Measurements from ENCODE around the gene MRPS15.
A peak's percentile ranks its signal among the peaks of the same experiment; 100 is the strongest.
"Not testable (repeated sequence)": the region's sequence is repeated elsewhere in the genome, so short reads cannot be mapped to it uniquely, and the experiment has no call there.

Gene MRPS15

DNA sequence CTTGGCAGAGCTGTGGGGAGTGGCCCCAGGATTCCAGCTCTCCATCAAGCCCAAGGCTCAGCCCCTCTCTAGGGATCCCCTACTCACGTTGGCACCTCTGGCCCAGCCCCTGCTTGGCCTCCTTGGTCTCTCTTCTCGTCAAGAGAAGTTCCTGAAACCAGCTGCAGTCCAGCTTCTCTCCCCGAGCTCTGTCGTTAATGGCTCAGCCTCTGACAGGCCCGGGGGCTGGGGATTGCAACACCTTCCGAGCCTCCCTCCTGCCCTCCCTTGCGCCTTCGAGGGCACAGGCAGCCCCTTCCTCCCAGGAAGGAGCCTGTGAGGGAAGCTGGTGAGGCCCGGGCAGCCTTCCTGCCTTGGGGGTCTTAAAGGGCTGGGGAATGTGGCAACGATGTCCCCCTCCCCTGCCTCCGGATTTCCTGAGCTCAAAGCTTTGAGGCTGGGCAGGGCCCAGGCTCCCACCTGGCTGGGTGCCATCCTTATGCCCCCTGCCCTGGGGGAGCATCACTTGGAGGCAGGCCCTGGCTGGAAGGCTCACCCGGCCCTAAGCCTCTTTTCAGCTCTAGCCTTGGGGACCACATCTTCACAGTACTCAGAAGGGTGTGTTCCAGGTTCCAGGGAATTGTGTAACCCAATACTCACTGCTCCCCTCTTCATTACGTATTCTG, 18.7 kb upstream of the MRPS15 start, which contains the start of gene CSF3R:
TSS of gene CSF3R (minus strand) at position 190 of the 665 bp plus-strand sequence. CDS start 3,417 bp downstream, outside the sequence.
- peak; percentile 78 to 81 for DNase-seq

DNA sequence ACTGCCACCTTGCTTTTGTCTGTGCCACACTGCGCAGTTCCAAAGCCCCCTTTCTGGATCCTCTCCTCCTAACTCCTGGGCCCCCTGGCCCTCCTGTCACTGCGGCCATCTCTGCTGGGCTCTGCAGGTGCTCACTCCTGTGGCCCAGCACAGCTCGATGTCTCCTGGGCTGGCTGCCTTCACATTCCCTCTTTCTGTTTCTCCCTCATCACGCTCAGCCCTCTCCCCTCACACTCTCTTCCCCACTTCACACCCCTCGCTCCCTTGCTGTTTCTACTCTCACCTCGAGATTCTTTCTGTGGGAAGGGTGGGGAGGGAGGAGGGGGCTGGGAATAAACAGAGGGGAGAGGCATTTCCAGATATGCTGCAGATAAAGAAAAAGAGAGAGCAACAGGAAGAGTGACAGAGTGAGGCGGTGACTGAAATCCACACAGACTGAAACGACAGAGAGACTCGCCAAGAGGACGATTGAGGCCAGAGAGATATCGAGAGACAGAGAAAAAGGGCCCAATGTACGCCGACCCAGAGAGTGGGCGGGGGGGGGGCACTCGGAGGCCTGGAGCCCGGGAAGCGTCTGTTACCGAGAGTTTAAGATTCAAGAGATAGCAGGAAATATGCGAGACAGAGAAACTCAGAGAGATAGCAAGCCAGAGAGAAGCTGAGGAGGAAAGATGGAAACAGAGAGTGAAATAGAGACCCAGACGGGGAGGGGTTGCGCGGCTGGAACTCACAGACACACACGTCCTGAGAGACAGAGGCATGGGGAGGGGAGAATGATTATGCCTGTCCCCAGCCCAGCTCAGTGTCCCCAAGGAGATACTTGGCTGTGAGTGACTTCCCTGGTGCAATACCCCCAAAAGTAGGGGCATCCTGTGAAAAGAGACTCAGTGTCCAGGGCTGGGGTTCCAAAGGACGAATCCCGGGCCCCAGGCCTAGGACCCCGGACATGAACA, 17.9 kb upstream of the MRPS15 start:
- DNase-seq, result no peak

DNA sequence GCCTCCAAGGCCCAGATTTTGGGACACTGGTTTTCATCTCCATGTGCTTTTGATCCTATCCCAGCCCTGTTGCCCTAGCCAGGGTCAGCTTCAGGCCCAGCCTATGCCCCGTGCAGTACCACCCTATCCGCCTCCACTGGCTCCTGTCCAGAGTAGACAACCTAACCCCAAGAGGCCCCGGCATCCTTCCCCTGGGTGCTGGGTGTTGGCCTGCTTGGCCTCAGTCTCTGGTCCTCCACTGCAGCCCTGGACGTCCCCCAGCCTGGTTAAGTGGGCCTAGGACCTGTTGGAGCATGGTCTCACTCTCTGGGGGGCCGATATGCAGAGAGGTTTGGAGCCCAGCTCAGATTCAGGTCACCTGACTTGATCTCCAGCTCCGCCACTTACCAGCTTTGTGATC, 16.9 kb upstream of the MRPS15 start:
- no peak for DNase-seq

DNA sequence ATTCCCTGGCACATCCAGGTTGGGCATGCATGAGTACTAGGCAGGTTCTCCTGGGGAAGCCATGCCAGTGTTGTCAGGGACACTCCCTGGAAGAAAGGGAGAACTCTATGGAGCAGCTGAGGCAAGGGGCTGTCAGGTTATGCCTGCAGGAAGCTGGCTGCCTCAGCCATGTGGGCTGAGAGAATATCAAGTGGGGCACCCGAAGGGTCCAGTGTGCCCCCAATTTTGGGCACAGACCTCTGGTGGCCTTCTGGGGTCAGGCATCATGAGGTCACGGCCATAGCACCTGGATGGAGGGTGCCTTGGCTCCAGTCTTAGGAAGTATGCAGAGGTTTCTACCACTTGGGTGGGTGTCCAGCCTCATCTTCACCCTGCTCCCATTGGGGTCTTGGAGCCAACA, 16.0 kb upstream of the MRPS15 start:
- no peak for DNase-seq

DNA sequence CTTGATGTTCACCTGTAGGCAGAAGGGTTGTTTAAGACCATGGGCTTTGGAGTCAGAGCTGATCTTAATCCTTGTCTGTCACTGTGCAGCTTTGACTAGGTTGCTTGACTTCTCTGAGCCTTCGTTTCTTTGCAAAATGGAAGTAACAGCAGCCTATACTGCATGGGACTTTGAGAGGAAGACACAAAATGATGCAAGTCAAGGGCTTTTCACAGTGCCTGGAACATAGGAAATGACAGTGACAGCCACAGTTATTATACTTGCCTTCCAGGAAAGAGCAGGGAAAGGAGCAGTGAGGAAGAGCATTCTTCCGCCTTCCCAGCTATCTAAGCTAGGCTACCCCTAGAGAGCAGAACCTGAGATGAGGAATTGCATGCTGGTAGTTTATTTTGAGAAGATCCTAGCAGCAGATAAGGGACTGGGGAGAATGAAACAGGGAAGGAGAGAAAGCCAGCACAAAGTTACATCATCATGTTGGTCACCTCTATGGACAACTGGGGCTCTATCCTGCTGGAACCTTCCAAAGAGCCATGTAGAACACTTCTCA, 15.4 kb upstream of the MRPS15 start:
- peak in 1 of 2 experiments; percentile 13 for DNase-seq

DNA sequence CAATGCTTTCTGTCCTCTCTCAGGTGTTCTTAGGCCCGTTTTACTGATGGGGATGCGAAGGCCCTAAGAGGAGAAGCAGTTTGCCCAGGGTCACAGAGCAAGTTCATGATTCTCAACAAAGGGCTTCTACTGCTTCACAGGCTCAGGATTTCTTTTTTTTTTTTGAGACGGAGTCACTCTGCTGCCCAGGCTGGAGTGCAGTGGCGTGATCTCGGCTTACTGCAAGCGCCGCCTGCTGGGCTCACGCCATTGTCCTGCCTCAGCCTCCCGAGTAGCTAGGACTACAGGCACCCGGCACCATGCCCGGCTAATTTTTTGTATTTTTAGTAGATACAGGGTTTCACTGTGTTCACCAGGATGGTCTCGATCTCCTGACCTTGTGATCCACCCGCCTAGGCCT, 13.4 kb upstream of the MRPS15 start:
- not testable (repeated sequence) for DNase-seq

DNA sequence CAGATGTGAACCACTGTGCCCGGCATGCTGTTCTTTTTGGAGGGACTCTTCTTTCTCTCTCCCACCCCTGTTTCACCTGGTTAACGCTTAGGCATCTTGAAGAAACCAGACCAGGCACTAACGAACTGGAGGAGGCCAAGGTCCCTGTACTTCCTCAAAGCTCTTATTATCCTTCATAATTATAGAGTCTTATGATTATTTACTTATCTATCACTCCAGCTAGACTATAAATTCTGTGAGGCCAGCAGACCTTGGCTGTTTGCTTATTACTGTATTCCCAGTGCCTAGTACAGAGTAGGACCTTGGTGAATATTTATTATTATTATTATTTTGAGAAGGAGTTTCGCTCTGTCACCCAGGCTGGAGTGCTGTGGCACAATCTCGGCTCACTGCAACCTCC, 12.8 kb upstream of the MRPS15 start:
- DNase-seq, result no peak

DNA sequence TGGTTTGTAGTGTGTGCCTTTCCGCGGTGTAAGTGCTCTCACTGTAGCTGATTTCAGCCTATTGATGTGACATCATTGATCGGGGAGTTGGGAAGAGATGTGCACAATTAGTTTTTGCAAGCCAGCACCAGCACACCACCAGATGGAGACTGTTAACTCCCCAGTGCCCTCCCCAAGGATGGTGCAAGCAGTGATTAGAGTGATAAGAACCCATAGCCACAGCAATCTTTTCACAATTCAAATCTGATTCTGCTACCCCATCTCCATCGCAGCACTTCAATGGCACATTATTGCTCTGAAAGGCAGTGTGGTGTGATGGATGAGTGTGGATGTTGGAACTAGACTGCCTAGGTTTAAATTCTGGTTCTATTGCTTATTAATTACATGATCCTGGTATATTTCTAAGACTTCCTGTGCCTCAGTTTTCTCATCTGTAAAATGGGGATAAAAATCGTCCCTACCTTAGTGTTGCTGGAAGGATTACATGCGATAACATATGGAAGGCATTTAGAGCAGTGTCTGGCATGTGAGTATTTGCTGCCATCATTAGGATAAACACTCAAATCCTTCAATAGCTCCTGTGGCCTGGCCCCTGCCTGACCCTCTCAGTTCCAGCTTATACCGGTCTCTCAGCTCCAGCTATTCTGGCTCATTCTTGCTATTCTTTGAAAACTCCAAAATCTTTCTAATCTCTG, 11.9 kb upstream of the MRPS15 start:
- no peak for DNase-seq

DNA sequence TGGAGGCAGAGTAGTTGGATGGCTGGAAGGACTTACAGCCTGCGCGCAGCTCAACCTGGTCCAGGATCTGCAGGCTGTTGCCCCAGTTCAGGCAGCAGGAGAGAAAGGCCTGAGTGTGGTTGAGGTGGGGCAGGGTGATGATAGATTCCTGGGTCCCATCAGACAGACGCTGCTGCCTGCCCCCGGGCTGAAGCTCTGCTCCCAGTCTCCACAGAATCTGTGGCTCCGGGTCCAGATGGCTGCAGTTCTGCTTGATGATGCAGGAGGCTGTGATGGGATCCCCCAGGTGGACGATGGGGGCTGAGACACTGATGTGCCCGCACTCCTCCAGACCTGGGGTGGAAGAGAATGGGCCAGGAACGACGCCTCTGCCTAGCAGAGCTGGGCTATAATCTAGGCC, 11.2 kb upstream of the MRPS15 start:
- no peak for DNase-seq

DNA sequence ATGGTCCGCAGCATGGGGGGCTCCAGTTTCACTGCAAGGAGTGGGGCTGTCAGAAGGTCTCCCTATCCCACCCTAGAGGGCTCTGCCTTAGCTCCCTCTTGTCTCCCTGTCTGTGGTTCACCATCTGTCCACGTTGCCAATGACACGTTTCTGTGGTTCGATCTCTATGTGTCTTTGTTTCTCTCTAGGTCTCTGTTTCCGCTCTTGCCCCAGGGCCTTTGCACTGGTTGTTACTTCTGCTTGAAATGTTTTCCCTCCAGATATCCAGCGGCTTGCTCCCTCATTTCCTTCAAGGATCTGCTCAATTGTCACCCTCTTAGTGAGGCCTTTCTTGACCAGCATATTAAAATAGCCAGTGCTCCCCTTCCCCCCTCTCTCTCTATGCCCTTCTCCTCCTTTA, 8.5 kb upstream of the MRPS15 start:
- DNase-seq, result no peak

DNA sequence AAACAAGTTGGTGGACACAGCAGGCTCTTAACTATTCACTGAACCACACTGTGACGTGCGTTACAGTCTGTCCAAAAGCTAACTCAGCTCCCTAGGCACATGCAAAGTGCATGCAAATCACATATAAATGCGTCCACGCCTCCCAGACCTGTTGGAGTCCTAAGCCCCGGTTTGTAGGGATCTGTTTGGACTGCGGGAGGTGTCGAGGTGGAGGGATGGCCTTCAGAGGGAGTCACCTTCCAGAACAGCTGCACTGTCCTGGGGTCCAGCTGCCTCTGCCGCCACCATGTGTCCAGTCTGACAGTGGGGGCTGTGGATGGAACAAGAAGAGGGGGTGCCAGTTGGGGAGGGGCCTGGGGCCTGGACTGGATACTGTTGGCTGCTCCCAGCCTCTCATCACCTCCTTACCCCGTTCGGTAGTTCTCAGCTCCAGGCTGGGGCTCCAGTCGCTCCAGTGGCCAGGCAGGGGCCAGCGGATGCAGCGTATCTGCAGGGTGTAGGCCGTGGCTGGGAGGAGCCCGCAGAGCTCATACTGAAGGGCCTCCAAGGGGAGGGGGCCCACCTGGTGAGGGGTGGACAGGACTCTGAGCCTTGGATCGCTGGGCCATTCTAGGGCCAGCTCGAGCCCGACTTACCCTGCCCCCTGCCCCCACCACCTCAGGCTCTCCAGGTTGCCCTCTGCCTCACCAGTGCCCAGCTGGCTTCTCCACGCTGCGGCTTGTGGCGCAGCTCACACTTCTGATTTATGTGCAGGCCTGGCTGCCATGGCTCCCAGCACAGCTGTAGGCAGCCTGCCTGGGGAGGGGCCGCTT, 7.9 kb upstream of the MRPS15 start:
- DNase-seq, result no peak

DNA sequence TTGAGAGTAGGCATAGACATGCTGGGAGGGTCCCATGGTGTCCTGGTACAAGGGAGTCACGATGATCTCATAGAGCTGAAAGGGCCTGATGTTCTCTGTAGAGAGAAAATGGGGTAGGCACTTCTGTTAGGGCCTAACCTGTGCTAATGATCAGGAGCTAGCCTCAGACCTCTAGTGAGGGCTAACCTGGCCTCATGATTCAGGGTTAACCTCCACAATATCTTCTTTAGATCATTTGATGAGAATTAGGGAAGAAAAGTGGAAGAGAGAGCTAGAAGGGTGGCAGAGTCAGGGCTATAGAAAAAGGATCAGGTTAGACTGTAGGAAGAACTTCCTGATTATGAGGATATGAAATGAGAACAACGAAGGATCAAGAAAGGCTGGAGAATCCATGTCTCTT, 5.0 kb upstream of the MRPS15 start:
- no peak for DNase-seq

DNA sequence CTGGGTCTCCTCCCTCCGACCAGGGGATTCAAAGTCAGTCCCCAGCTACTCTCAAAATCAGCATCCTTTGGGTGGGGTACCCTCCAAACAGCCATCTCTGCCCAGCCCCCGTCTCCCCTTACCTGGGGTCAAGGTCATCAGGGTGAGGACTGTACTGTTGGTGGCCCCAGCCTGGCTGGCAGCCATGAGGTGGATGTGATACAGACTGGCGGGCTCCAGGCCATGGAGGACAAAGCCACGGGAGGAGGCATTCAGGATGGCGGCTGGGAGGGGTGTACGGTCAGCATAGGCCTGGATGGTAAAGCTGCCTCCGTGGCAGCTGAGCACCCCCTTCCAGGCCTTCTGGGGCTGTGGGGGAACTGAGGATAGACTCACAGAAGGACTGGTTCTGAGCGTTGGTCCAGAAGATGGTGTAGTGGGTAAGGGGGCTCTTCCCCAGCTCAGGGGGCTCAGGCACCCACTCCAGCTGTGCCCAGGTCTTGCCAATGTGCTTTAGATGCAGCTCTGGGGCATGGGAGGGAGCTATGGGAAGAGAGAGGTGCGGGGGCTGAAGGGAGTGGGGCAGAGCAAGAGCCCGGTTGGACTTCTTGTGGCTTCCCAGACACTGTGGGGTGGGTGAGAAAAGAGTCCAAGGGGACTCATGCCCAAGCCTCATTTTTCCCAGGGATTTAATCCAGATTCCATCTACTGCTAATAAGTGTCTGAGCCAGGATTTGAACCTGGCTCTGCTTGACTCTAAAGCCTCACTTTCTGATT, 3.7 kb upstream of the MRPS15 start:
- no peak for DNase-seq

DNA sequence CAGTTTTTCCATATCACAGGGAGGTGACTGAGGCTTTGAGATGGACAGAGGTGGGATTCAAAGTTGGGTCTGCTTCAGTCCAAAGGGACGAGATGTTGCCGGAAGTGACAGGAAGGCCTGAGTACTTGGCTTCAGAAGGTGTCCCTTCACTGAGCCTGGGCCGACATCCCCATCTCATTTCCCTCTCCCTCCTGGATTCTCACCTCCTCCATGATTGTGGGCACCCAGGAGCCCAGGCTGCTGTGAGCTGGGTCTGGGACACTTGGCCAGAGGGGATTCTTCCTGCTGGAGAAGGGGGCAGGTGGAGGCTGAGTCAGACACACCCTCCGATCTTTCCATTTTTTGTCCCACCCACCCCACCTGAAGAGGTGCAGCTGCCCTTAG, 2.8 kb upstream of the MRPS15 start:
- no peak for DNase-seq

DNA sequence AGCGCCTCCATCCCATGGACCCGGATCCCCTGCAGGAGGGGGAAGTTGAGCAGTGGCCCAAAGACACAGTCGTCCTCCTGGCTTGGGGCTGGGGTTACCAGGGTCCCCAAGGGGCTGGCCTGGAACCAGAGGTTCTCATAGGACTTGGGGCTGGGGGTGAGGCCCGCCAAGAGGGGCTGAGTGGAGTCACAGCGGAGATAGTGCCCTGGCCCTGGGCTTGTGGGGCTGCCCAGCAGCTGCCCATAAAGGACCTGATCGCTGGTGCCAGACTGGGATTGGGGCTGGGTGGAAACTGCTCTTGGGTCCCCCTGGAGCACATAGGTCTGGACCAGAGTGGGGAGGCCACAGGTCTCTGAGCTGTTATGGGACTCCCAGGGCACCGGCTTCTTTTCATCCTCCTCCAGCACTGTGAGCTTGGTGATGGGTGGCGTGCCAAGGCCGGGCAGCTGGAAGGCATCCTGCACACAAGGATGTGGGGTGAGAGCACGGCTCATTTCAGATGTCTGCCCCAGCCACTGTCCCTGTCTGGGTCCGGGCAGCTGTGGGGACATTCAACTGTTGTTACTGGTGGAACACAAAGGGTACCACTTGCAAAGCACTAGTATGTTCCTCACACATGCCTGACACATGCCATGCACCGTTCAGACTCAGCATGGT, 2.3 kb upstream of the MRPS15 start:
- DNase-seq, result no peak

DNA sequence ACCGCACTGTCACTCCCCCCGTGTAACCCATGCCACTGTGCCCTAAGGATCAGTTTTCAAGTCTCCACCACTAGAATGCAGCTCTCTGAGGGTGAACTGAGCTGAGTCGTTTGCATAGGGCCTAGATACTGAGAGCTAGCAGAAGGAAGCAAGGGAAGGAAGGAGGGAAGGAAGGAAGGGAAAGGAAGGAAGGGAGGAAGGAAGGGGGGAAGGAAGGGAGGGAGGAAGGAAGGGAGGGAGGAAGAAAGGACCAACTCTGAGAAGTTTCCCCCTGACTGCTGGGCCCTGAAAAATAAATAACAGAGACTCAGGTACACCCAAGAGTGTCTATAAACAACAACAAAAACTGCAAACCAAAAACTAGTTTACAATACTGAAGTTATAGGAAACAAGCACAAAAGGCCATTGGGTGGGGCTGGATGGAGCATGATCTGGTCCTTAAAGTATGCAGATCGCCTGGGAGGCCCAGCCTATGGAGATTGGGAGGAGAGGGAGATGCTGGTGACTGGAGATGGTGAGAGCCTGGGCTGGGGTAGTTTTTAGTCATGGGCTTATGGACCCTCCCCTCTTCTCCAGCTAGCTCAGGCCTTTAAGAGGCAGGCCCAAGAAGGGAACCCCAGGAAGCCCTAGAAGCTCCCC, 1.7 kb upstream of the MRPS15 start:
- DNase-seq, result no peak

DNA sequence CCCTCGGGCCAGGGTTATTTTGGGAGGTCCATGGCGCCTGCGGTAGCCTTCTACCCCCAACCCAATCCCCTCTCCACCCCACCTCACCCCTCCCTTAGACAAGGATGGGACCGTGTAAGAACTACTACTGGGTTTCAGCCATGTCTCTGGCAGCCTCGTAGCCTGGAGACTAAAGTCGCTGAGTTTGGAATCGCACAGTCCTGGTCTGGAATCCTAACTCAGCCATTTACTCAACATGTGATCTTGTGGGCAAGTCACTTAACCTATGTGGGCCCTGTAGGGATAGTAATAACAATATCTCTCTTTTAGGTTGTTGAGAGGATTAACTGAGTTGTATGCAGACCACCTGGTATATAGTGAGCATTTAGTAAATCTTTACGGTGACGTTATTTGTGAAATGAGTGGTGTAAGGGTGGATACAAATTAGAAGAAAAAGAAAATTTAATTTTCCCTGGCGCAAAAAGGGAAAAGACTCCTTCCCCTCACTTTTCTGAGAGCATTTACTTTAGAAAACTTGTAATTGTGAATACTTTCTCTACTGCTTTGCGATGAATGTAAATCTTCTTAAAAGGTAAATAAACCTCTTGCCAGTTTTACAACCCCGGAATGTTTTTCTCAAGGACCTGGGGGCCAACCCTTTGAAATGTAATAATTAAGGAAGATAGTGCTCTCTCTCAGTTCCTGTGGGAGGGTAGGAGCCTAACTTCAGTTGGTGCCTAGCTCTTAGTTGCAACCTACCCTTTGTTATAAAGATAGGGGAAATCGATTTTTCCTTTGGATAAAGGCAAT, 615 bp upstream of the MRPS15 start:
- DNase-seq, result no peak

DNA sequence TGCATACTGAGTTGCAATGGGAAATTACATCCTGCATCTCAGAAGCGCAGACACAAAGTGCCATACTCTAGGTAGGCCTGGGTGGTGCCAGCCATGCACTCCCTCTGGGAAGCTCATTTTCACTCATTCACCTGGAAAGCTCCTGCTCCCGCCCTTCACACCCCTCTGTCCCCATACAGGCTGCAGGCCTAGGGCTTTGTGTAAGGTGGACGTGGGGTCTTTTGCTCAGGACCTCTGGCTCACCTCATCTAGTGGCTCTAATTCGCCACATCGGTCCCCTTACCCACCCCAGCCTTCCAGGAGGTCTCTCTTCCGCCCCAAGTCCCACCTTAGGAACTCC, 751 bp downstream of the MRPS15 start:
- no peak for DNase-seq

DNA sequence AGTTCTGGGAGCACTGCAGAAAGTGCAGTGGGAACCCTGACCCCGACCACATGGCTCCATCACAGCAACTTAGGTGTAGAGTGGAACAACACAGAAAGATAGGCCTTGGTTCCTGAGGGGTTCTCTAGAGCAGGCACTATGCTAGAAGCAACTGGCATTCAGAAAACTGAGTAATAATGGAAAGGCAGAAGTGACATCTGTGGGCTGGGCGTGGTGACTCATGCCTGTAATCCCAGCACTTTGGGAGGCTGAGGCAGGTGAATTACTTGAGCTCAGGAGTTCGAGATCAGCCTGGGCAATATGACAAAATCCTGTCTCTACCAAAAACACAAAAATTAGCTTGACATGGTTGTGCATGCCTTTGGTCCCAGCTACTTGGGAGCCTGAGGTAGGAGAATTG, 5.3 kb downstream of the MRPS15 start:
- DNase-seq, result peak; percentile 26 to 38

DNA sequence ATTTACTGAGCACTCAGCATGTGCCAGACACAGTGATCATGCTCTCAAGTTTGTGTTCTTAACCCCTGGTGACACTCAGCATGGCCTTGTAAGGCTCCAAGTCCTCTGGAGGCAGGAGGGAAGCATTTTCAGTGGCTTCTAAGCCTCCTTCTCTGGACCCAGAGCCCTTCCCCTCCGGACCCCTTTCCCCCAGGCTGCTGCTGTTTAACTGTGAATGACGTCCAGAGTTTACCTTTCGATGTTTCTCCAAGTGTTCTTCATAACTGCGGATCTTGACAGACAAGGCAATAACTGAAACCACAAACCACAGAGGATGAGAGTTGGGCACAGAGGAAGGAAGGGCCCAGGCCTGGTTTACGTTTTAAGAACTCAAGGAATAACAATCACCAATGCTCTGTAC, 6.5 kb downstream of the MRPS15 start:
- DNase-seq, result peak; percentile 78 to 85
